Astrocyte of the cerebellum (primary cell): ENCODE results near the gene NUDT14.

Experiments
- DNase-seq: peaks from one replicate; pipeline ENCODE4 v3.0.0-alpha.2; 2011; ENCODE audit warnings: low read depth
- H3K4me3 ChIP-seq: 2 replicates; pipeline ENCODE4 v1.5.1; 2011; ENCODE audit warnings: mild to moderate bottlenecking, low read depth, low read length, moderate library complexity
- in situ Hi-C: cut with HindIII; loops from 2 replicates; pipeline ENCODE4 v1.10.0; 2017; ENCODE audit warnings: low sequenced_read_pairs
- TF ChIP-seq, protein P1 (sequence below): IDR thresholded peaks from 2 replicates; pipeline ENCODE4 v1.5.1; 2012; ENCODE audit warnings: low read length, low read depth, moderate library complexity, mild to moderate bottlenecking; ENCODE audit errors: missing control alignments

NUDT14 gene

DNA sequence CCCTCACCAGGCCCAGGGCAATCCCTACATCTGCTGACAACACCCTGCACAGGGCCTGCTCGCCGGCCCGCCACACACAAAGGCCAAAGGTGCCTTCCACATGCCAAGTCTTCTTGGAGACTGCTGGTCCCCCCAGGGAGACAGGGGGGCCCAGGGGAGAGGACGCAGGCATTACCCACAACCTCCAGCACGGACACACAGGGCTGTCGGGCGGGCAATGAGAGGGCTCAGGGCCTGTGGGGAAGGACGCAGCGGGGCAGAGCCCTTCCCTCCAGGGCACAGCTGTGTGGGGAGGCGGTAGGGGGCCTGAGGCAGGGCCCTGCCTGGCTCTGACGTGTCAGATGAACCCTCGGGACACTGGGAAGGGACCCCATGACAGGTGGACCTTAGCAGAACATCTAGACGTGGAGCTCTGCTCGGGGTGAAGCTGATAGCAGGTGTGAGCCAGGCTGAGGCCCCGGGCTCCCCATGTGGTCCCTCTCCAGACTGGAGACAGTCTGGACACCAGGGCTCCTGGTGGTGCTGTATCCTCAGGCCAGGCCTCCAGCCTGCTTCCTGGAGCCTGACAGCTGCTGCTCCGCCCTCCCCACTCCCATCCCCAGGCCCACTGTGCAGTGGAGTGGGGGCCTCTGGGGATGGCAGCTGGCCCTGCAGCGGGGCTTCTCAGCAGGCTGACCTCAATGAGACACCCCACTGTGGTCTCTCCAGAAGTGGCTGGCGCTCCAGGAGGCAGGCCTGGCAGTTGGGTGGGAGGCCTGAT, 31.6 kb upstream of the NUDT14 start:
- in situ Hi-C loops: no loop called here
- TF ChIP-seq, protein P1, sequence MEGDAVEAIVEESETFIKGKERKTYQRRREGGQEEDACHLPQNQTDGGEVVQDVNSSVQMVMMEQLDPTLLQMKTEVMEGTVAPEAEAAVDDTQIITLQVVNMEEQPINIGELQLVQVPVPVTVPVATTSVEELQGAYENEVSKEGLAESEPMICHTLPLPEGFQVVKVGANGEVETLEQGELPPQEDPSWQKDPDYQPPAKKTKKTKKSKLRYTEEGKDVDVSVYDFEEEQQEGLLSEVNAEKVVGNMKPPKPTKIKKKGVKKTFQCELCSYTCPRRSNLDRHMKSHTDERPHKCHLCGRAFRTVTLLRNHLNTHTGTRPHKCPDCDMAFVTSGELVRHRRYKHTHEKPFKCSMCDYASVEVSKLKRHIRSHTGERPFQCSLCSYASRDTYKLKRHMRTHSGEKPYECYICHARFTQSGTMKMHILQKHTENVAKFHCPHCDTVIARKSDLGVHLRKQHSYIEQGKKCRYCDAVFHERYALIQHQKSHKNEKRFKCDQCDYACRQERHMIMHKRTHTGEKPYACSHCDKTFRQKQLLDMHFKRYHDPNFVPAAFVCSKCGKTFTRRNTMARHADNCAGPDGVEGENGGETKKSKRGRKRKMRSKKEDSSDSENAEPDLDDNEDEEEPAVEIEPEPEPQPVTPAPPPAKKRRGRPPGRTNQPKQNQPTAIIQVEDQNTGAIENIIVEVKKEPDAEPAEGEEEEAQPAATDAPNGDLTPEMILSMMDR: no peak
- DNase-seq: no peak
- no peak overlapping the region for H3K4me3 ChIP-seq

DNA sequence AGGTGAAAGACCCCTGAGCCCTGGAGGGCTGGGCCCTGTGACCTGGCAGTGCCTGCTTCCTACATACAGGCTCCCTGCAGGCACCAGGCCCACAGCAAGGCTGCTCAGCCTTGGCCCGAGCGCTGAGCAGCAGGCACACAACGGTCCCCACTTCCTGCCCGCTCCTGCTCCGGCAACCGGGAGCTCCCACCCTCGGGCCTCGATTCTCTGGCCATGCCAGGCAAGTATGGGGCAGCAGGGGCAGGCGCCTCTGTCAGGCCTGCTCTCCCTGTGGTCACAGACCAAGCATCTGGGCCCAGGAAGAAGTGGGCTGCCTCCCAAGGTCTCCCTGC, 30.6 kb upstream of the NUDT14 start:
- TF ChIP-seq, protein P1: no peak
- H3K4me3 ChIP-seq: no peak overlapping the region
- DNase-seq: no peak
- in situ Hi-C loops: no loop called here

DNA sequence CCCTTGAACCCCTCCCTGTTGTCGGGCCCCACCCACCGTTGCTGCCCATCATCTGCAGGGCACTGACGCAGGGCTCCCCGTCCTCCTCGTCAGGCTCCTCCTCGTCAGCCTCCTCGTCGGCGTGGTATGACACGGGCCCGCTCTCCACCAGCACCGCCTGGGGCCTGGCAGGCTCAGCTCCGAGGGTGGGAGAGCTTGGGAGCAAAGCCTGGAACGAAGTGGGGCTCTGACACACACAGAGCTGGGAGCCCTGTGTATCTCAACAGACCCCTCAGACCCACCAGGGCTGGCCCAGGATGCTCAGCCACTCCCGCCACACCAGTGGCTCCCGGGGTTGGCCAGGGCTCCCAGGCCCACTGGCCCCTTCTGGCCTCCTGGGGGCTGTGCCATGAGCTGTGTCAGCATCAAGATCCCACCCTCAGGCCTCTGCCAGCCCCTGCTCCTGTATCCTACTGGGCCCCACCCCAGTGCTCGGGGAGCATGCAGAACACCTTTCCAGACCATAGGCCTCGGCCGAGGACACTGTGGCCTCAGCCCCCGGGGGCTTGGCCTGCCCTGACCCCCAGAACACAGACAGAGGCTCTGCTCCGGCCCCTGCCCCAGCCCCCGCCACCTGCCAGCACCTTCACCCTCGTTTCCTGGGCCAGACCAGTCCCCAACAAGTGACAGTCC, 30.1 kb upstream of the NUDT14 start:
- H3K4me3 ChIP-seq: no peak overlapping the region
- in situ Hi-C loops: no loop called here
- no peak for DNase-seq
- TF ChIP-seq, protein P1: no peak

DNA sequence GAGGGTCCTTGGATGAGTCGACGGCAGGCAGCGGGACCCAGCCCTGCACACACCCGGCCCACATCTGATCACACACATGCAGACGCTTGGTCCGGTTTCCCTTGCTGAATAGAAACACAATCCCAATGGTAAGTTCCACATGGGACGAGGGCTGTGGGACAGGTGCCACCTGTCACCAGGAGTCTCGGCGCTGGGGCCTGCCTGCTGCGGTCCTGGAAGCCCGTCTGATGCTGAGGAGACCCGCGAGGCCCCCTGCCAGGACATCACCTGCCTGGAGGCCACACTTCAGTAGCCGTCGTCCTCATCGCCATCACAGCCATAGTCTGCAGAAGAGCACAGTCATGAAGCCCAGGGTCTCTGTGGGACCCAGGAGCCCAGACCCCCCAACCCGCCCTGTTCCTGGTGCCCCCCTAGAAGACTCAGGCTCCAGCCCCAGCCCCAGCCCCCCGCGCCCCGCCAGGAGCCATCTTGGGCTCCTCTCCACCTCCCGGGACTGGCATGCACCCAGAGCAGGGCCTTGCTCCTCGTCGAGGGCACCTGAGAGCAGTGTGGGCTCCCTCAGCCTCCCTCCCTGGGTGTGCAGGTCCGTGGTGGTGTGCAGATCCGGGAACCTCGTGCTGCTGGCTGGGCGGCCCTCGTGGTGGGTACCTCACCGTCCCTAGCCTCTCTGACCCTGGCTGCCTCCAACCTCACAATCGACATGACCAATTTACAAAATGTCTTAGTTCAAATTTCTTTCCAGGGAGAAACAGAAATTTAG, 29.3 kb upstream of the NUDT14 start:
- no peak for DNase-seq
- TF ChIP-seq, protein P1: no peak
- no peak overlapping the region for H3K4me3 ChIP-seq
- in situ Hi-C loops: no loop called here

DNA sequence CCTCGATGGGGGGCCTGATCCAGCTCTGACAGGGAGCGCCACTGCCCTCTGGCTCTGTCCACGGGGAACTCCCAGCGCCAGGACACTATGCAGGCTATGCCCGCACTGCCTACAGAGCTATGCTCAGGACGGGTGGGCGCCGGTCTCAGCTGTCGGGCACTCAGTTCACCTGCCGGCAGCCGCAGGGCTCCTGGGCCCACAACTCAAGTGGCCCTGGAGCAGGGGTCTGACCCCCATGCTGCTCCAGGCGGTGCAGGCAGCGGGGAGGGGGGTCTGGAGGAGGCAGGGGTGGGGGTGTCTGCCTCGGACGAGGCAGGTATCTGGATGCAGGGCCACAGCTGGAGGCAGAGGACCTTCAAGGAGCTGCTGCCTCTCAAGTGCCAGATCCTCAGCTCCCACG, 28.5 kb upstream of the NUDT14 start:
- TF ChIP-seq, protein P1: no peak
- in situ Hi-C loops: no loop called here
- DNase-seq: no peak
- no peak overlapping the region for H3K4me3 ChIP-seq

DNA sequence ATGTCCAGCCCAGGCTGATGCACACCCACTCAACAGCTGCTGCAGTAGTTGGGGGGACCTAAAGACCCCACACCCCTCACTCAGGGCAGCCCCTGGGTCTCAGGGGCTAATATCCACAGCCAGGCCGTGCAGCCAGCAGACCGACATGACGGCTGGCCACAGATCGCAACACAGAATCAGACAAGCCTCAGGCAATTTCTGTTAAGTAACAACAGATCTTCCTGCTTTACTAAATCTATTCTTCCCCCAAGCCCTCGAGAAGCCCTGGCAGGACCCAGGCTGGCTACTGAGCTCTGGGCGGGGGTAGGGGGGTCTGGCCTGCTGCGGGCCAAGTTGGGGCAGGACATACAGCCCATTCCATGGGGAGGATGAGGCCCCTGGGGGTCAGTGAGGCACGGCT, 28.0 kb upstream of the NUDT14 start:
- in situ Hi-C loops: no loop called here
- DNase-seq: no peak
- no peak overlapping the region for H3K4me3 ChIP-seq
- TF ChIP-seq, protein P1: no peak
